Activated naive CD4-positive, alpha-beta T cell treated with anti-CD3 and anti-CD28 coated beads, Interleukin-2, amount 10 ng/mL, durations not matched to agents 7 days and 5 days (primary cell): ENCODE results near the gene BCL2L11.
A peak's percentile ranks its signal among the peaks of the same experiment; 100 is the strongest.

Experiments used
- CTCF ChIA-PET: fragments of 350-600 bp; sonication (Branson Sonifier 250); formaldehyde crosslinking; loops from one replicate; lab custom pipeline; 2021; ENCODE audit warnings: antibody characterized with exemption; lab: Charles Lee
- DNase-seq: peaks from one replicate; pipeline ENCODE4 v3.0.0-alpha.2; 2020
- H3K27ac Mint-ChIP-seq: one replicate; pipeline ENCODE4 v1.8.0; 2021; ENCODE audit warnings: mild to moderate bottlenecking, moderate library complexity, mixed read lengths
- H3K27me3 Mint-ChIP-seq: one replicate; pipeline ENCODE4 v1.8.0; 2021; ENCODE audit warnings: mild to moderate bottlenecking, mixed read lengths
- H3K36me3 Mint-ChIP-seq: one replicate; pipeline ENCODE4 v1.8.0; 2021; ENCODE audit warnings: mixed read lengths
- H3K4me1 Mint-ChIP-seq: one replicate; pipeline ENCODE4 v1.8.0; 2021; ENCODE audit warnings: mixed read lengths
- H3K4me3 Mint-ChIP-seq: one replicate; pipeline ENCODE4 v1.8.0; 2021; ENCODE audit warnings: mild to moderate bottlenecking, moderate library complexity, mixed read lengths
- H3K9me3 Mint-ChIP-seq: one replicate; pipeline ENCODE4 v1.8.0; 2021; ENCODE audit warnings: mixed read lengths

BCL2L11 gene

GRCh38 chr2:111192776-111193368 is 72.2 kb downstream of the BCL2L11 start:
- H3K4me1 Mint-ChIP-seq, result no peaks in the 10 kb centered on the region
- H3K27ac Mint-ChIP-seq, result no peak overlapping the region
- CTCF ChIA-PET, result no interaction called here
- H3K36me3 Mint-ChIP-seq, result no peaks in the 10 kb centered on the region
- H3K9me3 Mint-ChIP-seq, result no peaks in the 10 kb centered on the region
- DNase-seq, result no peak
- peaks cover 17% of the 10 kb centered on the region for H3K27me3 Mint-ChIP-seq
- no peak overlapping the region for H3K4me3 Mint-ChIP-seq

GRCh38 chr2:111194835-111195621 is 74.3 kb downstream of the BCL2L11 start:
- CTCF ChIA-PET, result no interaction called here
- H3K27me3 Mint-ChIP-seq, result peaks cover 16% of the 10 kb centered on the region
- no peaks in the 10 kb centered on the region for H3K9me3 Mint-ChIP-seq
- no peak for DNase-seq
- H3K36me3 Mint-ChIP-seq, result no peaks in the 10 kb centered on the region
- H3K4me3 Mint-ChIP-seq, result no peak overlapping the region
- no peaks in the 10 kb centered on the region for H3K4me1 Mint-ChIP-seq
- H3K27ac Mint-ChIP-seq, result no peak overlapping the region

GRCh38 chr2:111196435-111196834 is 75.7 kb downstream of the BCL2L11 start:
- CTCF ChIA-PET, result no interaction called here
- Mint-ChIP-seq H3K27ac (no peak overlapping the region), H3K36me3 (no peaks in the 10 kb centered on the region), H3K4me3 (no peak overlapping the region), H3K9me3 (no peaks in the 10 kb centered on the region), H3K27me3 (peaks cover 7% of the 10 kb centered on the region), H3K4me1 (no peaks in the 10 kb centered on the region)
- DNase-seq, result no peak

GRCh38 chr2:111198701-111199100 is 78.0 kb downstream of the BCL2L11 start:
- CTCF ChIA-PET, result no interaction called here
- H3K4me3 Mint-ChIP-seq, result no peak overlapping the region
- no peak for DNase-seq

GRCh38 chr2:111199840-111200239 is 79.1 kb downstream of the BCL2L11 start:
- H3K9me3 Mint-ChIP-seq, result no peaks in the 10 kb centered on the region
- no peaks in the 10 kb centered on the region for H3K4me1 Mint-ChIP-seq
- no peak overlapping the region for H3K4me3 Mint-ChIP-seq
- no peak for DNase-seq
- no peak overlapping the region for H3K27ac Mint-ChIP-seq
- CTCF ChIA-PET, result no interaction called here
- H3K27me3 Mint-ChIP-seq, result peaks cover under 1% of the 10 kb centered on the region
- H3K36me3 Mint-ChIP-seq, result peaks cover 2% of the 10 kb centered on the region

More at GRCh38 chr2:111198701-111199100, 78.0 kb downstream of the BCL2L11 start:
- Mint-ChIP-seq H3K27me3 (peaks cover 7% of the 10 kb centered on the region), H3K27ac (no peak overlapping the region), H3K4me1 (no peaks in the 10 kb centered on the region), H3K9me3 (no peaks in the 10 kb centered on the region), H3K36me3 (no peaks in the 10 kb centered on the region)

GRCh38 chr2:111200333-111200881 is 79.7 kb downstream of the BCL2L11 start:
- Mint-ChIP-seq H3K27ac (no peak overlapping the region), H3K27me3 (no peaks in the 10 kb centered on the region), H3K4me3 (no peak overlapping the region), H3K36me3 (peaks cover 4% of the 10 kb centered on the region), H3K4me1 (no peaks in the 10 kb centered on the region), H3K9me3 (no peaks in the 10 kb centered on the region)
- CTCF ChIA-PET, result no interaction called here
- DNase-seq, result no peak

GRCh38 chr2:111201214-111201613 is 80.5 kb downstream of the BCL2L11 start:
- Mint-ChIP-seq H3K4me3 (no peak overlapping the region), H3K27me3 (no peaks in the 10 kb centered on the region), H3K27ac (no peak overlapping the region), H3K4me1 (no peaks in the 10 kb centered on the region), H3K9me3 (no peaks in the 10 kb centered on the region), H3K36me3 (peaks cover 4% of the 10 kb centered on the region)
- CTCF ChIA-PET, result no interaction called here
- DNase-seq, result no peak

GRCh38 chr2:111202266-111203040 is 81.7 kb downstream of the BCL2L11 start:
- no peak for DNase-seq
- no peak overlapping the region for H3K4me3 Mint-ChIP-seq
- no peaks in the 10 kb centered on the region for H3K9me3 Mint-ChIP-seq
- CTCF ChIA-PET, result no interaction called here
- H3K36me3 Mint-ChIP-seq, result peaks cover 6% of the 10 kb centered on the region
- H3K4me1 Mint-ChIP-seq, result no peaks in the 10 kb centered on the region
- no peak overlapping the region for H3K27ac Mint-ChIP-seq
- H3K27me3 Mint-ChIP-seq, result no peaks in the 10 kb centered on the region

- no peak overlapping the region for H3K4me3 Mint-ChIP-seq
- H3K27me3 Mint-ChIP-seq, result no peaks in the 10 kb centered on the region
- peaks cover 10% of the 10 kb centered on the region for H3K36me3 Mint-ChIP-seq
- H3K9me3 Mint-ChIP-seq, result no peaks in the 10 kb centered on the region
- no peak for DNase-seq
- no peak overlapping the region for H3K27ac Mint-ChIP-seq
- peaks cover 8% of the 10 kb centered on the region for H3K4me1 Mint-ChIP-seq
- CTCF ChIA-PET, result no interaction called here
Measured at GRCh38 chr2:111204706-111205105, 84.0 kb downstream of the BCL2L11 start.

GRCh38 chr2:111205774-111206173 is 85.1 kb downstream of the BCL2L11 start:
- Mint-ChIP-seq H3K27me3 (no peaks in the 10 kb centered on the region), H3K4me3 (no peak overlapping the region), H3K36me3 (peaks cover 13% of the 10 kb centered on the region), H3K4me1 (peaks cover 11% of the 10 kb centered on the region), H3K27ac (no peak overlapping the region), H3K9me3 (no peaks in the 10 kb centered on the region)
- DNase-seq, result no peak
- CTCF ChIA-PET, result no interaction called here

GRCh38 chr2:111207851-111208250 is 87.1 kb downstream of the BCL2L11 start:
- Mint-ChIP-seq H3K4me3 (no peak overlapping the region), H3K36me3 (peaks cover 23% of the 10 kb centered on the region), H3K4me1 (peaks cover 11% of the 10 kb centered on the region), H3K27ac (no peak overlapping the region), H3K9me3 (peaks cover 2% of the 10 kb centered on the region), H3K27me3 (no peaks in the 10 kb centered on the region)
- no peak for DNase-seq
- CTCF ChIA-PET, result no interaction called here

- peaks cover 5% of the 10 kb centered on the region for H3K9me3 Mint-ChIP-seq
- no peak overlapping the region for H3K27ac Mint-ChIP-seq
- H3K4me1 Mint-ChIP-seq, result peaks cover 11% of the 10 kb centered on the region
- DNase-seq, result no peak
- H3K27me3 Mint-ChIP-seq, result no peaks in the 10 kb centered on the region
- H3K36me3 Mint-ChIP-seq, result peaks cover 24% of the 10 kb centered on the region
- no peak overlapping the region for H3K4me3 Mint-ChIP-seq
- CTCF ChIA-PET, result interaction anchor here (1.0 kb wide), 1 partner anchor 10 kb away, joined by 3 read pairs; no protein-coding TSS in a partner anchor
Measured at GRCh38 chr2:111208639-111209038, 87.9 kb downstream of the BCL2L11 start.

- no peak overlapping the region for H3K4me3 Mint-ChIP-seq
- H3K27ac Mint-ChIP-seq, result no peak overlapping the region
- peak; percentile 34 for DNase-seq
- peaks cover 23% of the 10 kb centered on the region for H3K36me3 Mint-ChIP-seq
- CTCF ChIA-PET, result interaction anchor here (1.0 kb wide), 1 partner anchor 10 kb away, joined by 3 read pairs; no protein-coding TSS in a partner anchor
- H3K9me3 Mint-ChIP-seq, result peaks cover 8% of the 10 kb centered on the region
- H3K27me3 Mint-ChIP-seq, result no peaks in the 10 kb centered on the region
- H3K4me1 Mint-ChIP-seq, result peaks cover 11% of the 10 kb centered on the region
Measured at GRCh38 chr2:111209045-111209514, 88.4 kb downstream of the BCL2L11 start.

- Mint-ChIP-seq H3K27me3 (no peaks in the 10 kb centered on the region), H3K27ac (no peak overlapping the region), H3K9me3 (peaks cover 17% of the 10 kb centered on the region), H3K36me3 (peaks cover 31% of the 10 kb centered on the region), H3K4me3 (no peak overlapping the region), H3K4me1 (peaks cover 11% of the 10 kb centered on the region)
- CTCF ChIA-PET, result no interaction called here
- no peak for DNase-seq
Measured at GRCh38 chr2:111210036-111210435, 89.3 kb downstream of the BCL2L11 start.
